ENCODE data around the gene RAB11FIP4.

RAB11FIP4 gene

DNA sequence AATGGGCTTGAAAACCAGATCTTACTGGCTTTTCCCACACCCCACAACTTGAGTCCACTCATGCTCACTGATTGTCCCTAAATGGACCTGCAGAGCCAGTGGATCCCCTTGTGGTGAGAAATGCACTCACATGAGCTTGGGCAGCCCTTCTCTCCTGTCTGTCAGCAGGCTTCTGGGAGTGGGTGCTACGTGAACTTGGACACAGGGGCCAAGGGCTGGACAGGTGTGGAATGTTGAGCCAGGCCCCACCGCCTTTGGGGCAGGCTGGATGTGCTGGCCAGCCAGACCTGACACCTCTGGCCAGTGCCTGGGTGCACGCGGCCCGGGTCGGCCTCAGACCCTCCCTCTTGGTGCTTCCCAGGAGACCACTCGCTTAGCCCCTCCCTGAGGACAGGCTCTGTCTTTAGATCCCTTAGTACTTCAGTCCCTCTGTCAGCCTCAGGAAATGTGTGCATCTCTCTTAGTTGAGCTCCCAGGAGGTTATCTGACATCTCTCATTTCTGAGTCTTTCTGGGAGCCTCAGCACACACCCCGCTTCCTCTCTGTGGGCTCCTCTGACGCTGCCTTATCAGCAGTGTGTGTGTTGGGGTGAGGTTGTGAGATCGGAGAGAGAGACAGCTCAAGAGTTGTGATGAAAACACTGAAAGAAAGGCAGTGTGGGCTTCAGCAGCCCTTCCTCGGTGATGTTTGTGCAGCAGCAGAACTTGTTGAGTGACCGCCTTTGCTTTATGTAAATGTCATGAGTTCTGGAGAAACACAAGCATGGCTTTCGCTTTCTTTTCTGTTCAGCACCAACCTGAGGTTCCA, 117.0 kb downstream of the RAB11FIP4 start:
- TF ChIP-seq, protein P1, sequence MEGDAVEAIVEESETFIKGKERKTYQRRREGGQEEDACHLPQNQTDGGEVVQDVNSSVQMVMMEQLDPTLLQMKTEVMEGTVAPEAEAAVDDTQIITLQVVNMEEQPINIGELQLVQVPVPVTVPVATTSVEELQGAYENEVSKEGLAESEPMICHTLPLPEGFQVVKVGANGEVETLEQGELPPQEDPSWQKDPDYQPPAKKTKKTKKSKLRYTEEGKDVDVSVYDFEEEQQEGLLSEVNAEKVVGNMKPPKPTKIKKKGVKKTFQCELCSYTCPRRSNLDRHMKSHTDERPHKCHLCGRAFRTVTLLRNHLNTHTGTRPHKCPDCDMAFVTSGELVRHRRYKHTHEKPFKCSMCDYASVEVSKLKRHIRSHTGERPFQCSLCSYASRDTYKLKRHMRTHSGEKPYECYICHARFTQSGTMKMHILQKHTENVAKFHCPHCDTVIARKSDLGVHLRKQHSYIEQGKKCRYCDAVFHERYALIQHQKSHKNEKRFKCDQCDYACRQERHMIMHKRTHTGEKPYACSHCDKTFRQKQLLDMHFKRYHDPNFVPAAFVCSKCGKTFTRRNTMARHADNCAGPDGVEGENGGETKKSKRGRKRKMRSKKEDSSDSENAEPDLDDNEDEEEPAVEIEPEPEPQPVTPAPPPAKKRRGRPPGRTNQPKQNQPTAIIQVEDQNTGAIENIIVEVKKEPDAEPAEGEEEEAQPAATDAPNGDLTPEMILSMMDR (IDR thresholded peaks at IDR 0.05; ENCODE audit: borderline replicate concordance, extremely low read depth, low read length, poor library complexity, severe bottlenecking) = peak; percentile 22
- TF ChIP-seq EZH2 (IDR thresholded peaks at IDR 0.05; ENCODE audit: borderline replicate concordance, low read depth, low read length, severe bottlenecking) = no peak
- Histone ChIP-seq H3K9me3 (ENCODE audit: insufficient read depth, low read length, severe bottlenecking) (no peaks in the 10 kb centered on the region), H3K79me2 (ENCODE audit: insufficient read depth, low read length) (no peaks in the 10 kb centered on the region), H3K36me3 (ENCODE audit: insufficient read depth, low read length) (no peaks in the 10 kb centered on the region), H3K9ac (ENCODE audit: low read depth, low read length) (no peak overlapping the region), H3K27me3 (ENCODE audit: insufficient read depth, low read length, poor library complexity) (no peaks in the 10 kb centered on the region), H3K4me3 (ENCODE audit: low read depth in 1 of 2, low read length in 2 of 2) (no peak overlapping the region), H3K27ac (ENCODE audit: low read length) (no peak overlapping the region), H3K4me2 (ENCODE audit: insufficient read depth, low read length) (no peak overlapping the region), H2AFZ (ENCODE audit: low read depth, low read length) (no peak overlapping the region), H3K4me1 (ENCODE audit: insufficient read depth, low read length) (no peaks in the 10 kb centered on the region), H4K20me1 (ENCODE audit: insufficient read depth, low read length) (no peaks in the 10 kb centered on the region)
- no peak for DNase-seq
- peak; percentile 45; the same call in 2 of the 3 replicates for ATAC-seq (ENCODE audit: insufficient read depth, low read depth)

GRCh38 chr17:31509095-31509804, 117.8 kb downstream of the RAB11FIP4 start:
- no peak overlapping the region for H2AFZ ChIP-seq (ENCODE audit: low read depth, low read length)
- no peak overlapping the region for H3K27ac ChIP-seq (ENCODE audit: low read length)
- H3K27me3 ChIP-seq (ENCODE audit: insufficient read depth, low read length, poor library complexity) = no peaks in the 10 kb centered on the region
- no peak overlapping the region for H3K4me3 ChIP-seq (ENCODE audit: low read depth in 1 of 2, low read length in 2 of 2)
- TF ChIP-seq, protein P1 (IDR thresholded peaks at IDR 0.05; ENCODE audit: borderline replicate concordance, extremely low read depth, low read length, poor library complexity, severe bottlenecking) = no peak
- TF ChIP-seq EZH2 (IDR thresholded peaks at IDR 0.05; ENCODE audit: borderline replicate concordance, low read depth, low read length, severe bottlenecking) = no peak
- no peak overlapping the region for H3K4me2 ChIP-seq (ENCODE audit: insufficient read depth, low read length)
- H3K4me1 ChIP-seq (ENCODE audit: insufficient read depth, low read length) = no peaks in the 10 kb centered on the region
- no peaks in the 10 kb centered on the region for H4K20me1 ChIP-seq (ENCODE audit: insufficient read depth, low read length)
- H3K9me3 ChIP-seq (ENCODE audit: insufficient read depth, low read length, severe bottlenecking) = no peaks in the 10 kb centered on the region
- no peaks in the 10 kb centered on the region for H3K79me2 ChIP-seq (ENCODE audit: insufficient read depth, low read length)
- H3K36me3 ChIP-seq (ENCODE audit: insufficient read depth, low read length) = no peaks in the 10 kb centered on the region
- H3K9ac ChIP-seq (ENCODE audit: low read depth, low read length) = no peak overlapping the region
- DNase-seq (no peak), ATAC-seq (ENCODE audit: insufficient read depth, low read depth) (no peak; the same call in 2 of the 3 replicates)

DNA sequence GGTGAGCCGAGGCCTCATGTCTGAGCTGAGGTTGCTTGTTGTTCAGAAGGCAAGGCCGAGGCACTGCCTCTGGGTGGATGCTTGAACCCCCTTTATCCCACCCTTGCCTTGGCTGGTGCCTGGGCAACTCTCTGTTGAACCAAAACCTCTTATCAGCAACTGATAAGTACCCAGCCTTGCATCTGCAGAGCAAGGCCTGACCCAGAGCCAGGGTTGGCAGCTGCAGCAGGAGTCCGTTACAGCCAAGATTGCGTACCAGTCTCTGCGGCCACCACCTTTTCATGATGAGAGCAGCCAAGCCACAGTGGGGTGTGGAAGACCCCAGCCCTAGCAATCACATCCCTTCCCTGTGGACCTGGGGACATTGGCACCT, 118.3 kb downstream of the RAB11FIP4 start:
- H3K79me2 ChIP-seq (ENCODE audit: insufficient read depth, low read length) = no peaks in the 10 kb centered on the region
- ATAC-seq (ENCODE audit: insufficient read depth, low read depth) (no peak), DNase-seq (no peak)
- no peaks in the 10 kb centered on the region for H4K20me1 ChIP-seq (ENCODE audit: insufficient read depth, low read length)
- no peak for TF ChIP-seq EZH2 (IDR thresholded peaks at IDR 0.05; ENCODE audit: borderline replicate concordance, low read depth, low read length, severe bottlenecking)
- TF ChIP-seq, protein P1 (IDR thresholded peaks at IDR 0.05; ENCODE audit: borderline replicate concordance, extremely low read depth, low read length, poor library complexity, severe bottlenecking) = no peak
- no peak overlapping the region for H3K27ac ChIP-seq (ENCODE audit: low read length)
- no peaks in the 10 kb centered on the region for H3K9me3 ChIP-seq (ENCODE audit: insufficient read depth, low read length, severe bottlenecking)
- H2AFZ ChIP-seq (ENCODE audit: low read depth, low read length) = no peak overlapping the region
- no peak overlapping the region for H3K9ac ChIP-seq (ENCODE audit: low read depth, low read length)
- H3K27me3 ChIP-seq (ENCODE audit: insufficient read depth, low read length, poor library complexity) = no peaks in the 10 kb centered on the region
- no peak overlapping the region for H3K4me3 ChIP-seq (ENCODE audit: low read depth in 1 of 2, low read length in 2 of 2)
- no peaks in the 10 kb centered on the region for H3K36me3 ChIP-seq (ENCODE audit: insufficient read depth, low read length)
- no peaks in the 10 kb centered on the region for H3K4me1 ChIP-seq (ENCODE audit: insufficient read depth, low read length)
- H3K4me2 ChIP-seq (ENCODE audit: insufficient read depth, low read length) = no peak overlapping the region
